ENCODE results near the gene FRMD6.
"Not testable (repeated sequence)": the region's sequence is repeated elsewhere in the genome, so short reads cannot be mapped to it uniquely, and the experiment has no call there.

FRMD6 gene

GRCh38 chr14:51630987-51631386 lies 20.7 kb upstream of the FRMD6 start:
- DNase-seq: no peak

- DNase-seq: not testable (repeated sequence)
Measured at GRCh38 chr14:51633298-51633697, 18.4 kb upstream of the FRMD6 start.

DNA sequence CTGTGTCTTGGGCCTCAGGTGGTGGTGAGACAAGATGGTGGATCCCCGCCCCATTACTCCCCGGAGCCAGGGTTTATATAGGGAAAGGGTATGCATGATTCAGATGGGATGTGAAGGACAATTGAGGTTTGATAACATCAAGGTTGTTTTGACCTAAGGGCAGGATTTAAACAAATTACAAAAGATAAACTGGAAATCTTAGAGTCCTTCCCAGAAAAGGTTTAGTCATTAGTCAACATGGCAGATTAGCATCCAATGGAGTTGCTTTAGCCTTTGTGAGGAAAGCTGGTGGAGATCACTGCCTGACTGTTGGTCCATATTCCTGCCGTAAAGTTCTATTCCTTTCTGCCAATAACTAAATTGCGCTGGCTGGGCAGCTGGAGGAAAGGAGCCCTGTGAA lies 15.6 kb upstream of the FRMD6 start:
- DNase-seq: no peak

DNA sequence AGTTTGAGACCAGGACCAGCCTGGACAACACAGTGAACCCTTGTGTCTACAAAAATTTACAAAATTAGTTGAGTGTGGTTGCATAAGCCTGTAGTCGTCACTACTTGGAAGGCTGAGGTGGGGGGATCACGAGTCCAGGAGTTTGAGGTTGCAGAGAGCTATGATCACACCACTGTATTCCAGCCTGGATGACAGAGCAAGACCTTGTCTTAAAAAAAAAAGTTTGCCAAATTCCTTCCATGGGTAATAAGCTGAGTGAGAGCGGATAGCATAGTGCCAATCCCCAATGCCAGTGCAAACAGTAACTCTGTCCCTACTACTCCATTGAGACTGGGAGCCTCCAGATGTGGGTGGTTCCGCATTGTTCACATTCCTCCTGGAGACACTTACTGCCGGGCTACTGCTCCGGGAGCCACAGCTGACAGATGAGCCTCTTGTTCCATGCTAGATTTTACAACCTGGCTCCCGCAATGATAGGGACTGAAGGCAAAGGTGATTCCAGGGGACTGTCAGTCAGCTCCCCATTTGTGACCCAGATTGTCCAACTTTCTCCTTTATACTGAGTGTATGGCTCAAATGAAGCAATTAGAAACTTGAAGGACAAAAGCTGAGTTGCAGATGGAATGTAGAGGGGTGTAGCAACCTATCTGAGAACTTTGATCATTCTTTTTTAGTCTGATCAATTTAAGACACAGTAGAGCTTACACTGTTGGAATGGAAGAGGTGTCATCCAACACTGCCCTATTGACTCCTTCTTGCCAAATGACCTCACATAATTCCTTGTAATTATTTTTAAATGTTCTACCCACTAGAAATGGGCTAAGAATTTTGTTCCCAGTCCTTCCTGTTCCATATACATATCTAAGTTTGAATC lies 13.4 kb upstream of the FRMD6 start:
- no peak for DNase-seq

DNA sequence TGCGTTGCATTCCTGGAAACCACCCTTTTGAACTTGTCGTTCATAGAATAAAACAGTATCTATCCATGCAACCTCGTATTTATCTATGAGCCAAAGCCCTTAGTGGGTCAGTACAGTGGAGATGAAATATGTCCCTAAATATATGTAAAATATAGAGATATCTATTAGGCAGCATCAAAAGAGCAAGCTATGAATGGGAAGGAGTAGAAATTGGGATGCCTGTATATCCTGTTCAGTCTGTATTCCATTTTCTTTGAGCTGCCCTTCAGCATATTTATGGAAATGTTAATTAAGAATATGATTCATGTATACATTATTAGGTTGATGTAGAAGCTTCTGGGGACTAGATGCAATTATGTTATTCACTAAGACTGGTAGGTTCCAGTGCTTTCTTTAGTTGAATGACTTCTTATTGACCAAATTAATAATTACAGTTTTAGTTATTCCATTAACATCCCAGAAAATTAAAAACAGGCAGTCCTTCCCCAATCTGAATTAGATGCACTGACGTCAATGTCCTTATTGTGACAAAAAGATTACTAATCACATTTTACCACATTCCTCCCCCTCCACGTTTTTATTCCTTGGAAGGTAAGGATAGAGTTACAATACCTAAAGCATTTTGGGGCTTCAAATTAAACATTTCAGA lies 11.9 kb upstream of the FRMD6 start:
- DNase-seq: no peak

DNA sequence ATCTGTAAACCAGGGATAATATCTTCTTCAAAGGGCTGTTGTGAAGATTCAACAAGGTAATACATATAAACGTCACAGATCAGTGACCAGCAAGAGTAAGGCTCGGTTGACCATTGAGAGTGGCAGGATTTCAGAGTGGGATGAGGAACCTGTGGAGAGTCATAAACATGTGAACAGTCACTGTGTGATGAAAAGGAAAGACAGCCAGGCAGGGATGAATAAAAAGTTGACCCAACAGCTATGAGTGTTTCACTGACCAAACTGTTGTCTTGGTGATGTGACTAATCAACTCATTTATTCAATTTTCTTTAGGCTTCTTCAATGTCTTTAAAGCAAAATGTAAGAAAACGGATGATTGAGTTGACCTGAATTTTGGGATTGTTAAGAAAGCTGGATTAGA lies 8.6 kb upstream of the FRMD6 start:
- DNase-seq: no peak

DNA sequence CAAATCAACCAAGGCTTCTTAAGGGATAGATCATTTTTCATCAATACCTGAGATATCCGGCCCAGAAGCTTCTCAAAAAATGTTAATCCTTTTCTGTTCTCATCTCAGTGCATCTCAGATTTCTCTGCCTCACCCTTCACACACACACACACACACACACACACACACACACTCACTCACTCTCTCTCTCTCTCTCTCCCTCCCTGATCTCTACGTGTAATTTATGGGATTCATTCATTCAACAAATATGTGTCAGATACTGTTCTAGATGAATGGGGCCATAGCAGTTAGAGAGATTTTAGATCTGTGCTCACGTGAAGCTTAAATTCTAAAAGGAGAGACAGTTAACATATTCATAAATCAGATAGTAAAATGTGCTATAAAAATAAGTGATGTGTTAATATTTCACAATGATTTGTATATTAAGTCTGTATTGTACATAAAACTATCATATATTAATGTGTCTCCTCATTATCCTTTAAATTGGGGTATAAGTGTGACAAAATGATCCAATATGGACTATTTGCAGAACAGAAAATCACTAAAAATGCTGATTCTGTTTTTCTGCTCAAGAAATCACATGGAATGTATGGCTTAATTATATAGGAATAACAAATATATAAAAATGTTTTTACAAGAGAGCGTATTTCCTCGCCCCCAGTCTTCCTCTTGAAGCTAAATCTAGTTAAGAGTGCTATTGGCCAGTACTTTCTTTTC lies 7.3 kb upstream of the FRMD6 start:
- DNase-seq: no peak

- no peak for DNase-seq
Measured at GRCh38 chr14:51648296-51648695, 3.4 kb upstream of the FRMD6 start.

GRCh38 chr14:51650716-51651387 lies 858 bp upstream of the FRMD6 start:
- no peak for DNase-seq

GRCh38 chr14:51652168-51653078 lies 713 bp downstream of the FRMD6 start:
- peak; percentile 21 for DNase-seq

DNA sequence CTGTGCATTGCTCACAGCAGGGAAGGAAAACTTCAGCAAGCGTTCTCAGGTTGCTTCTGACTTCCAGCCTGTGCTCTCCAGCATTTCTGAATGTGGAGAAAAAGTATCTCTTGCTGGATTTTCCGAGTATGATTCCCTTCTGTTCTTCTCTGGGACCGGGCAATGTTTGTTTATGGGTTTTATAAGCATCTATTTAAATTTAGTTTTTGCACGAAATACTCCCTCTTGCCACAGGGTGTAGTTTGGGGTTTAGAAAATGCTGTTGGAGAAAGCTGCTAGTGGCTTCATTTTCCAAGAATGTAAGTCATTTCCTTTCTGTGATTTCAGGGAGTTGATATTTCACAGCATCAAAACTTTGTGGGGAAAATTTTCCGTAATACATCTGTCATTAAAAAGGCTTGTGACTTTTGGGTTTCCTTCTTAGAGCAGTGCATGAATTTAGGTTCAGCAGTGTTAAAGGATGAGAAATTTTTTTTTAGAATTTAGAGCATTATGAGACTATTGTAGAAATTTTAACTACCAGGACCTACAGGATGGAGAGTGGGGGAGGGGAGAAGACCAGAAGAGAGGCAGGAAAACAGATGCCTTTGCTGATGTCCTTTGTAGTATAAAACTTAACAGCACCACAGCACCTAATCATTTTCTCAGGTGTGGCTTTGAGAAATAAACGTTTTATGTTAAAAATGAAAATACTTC lies 1.5 kb downstream of the FRMD6 start:
- no peak for DNase-seq

DNA sequence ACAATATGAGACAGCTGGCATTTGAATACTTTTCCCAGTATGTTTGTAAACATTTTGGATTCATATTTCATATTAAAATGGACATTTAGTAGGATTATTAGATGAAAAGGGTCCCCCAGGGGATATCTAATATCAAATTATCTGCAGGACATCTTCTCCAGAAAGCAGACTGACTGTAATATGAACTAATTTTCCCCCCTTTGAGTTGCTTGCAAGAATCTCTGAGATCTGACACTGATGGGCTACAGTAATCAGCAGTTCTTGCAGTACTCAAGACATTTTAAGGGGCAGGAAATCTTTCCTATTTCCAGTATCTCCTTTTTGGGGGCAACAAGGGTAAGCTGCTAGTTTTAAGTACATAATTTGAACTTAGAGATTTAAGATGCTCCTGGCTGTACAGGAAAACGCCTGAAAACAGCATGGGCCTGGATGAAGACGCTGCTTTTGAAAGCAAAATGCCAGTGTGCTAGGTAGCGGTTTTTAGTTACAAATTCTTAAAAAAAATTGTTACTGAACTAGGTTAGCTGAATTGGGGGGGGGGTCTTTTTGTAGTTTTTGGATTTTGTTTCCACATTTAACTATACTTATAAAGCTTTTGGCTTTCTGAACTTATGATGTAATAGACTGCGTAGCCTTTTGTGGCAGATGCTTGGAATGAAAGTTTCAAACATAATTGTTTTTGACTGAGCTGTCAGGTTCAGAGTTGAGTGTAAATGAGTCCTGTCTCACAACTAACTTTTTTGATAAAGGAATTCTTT lies 2.2 kb downstream of the FRMD6 start:
- no peak for DNase-seq

- no peak for DNase-seq
Measured at GRCh38 chr14:51654533-51654845, 2.8 kb downstream of the FRMD6 start.

DNA sequence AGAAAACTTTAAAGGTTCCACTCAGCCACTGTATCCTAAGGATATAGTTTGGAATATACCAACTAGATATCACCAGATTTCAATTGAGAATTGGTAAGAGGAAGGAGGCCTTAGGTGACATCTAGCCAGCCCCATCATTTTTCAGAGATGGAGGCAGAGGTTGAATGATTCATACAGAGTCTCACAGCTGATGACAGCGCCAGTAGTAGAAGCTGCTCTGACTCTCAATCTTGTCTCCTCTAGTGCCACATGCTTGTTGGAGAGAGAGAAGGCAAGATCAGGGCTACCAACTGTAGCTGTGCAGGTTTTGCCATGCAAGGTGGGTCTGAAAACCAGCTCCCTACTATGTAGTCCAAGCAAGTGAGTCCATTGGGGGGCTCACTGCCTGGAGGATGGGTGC lies 6.1 kb downstream of the FRMD6 start:
- DNase-seq: no peak

DNA sequence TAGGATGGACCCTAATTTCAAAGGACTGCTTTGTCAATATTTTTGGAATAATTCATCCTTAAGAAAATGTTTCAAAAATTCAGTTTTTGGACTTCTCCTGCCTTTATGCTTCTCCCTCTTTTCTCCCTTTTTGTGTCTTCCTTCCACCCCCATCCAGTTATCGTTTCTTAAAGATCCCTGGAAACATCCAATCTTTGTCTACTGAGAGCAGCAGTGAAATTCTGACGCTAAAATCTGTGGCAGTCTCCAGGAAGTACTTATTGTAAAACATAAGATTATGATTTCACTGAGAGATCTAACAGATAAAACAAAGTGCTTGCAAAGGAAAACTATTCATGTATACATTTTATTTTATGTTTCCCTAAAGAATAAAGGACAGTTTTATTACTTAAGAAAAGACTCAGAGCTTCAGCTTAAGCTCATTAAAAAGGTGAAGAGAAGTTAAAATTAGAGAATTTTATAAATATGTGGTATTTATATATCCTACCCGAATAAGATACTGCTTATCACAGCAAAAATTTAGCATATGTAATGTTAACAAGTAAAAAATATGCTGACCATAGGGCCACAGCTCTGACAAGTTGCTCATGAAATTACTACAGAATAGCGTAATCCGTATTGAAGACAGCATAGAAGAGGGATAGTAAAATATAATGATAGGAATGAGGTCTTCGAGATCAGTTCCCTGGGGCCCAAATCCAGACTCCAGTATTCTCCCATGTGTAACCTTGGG lies 6.9 kb downstream of the FRMD6 start:
- no peak for DNase-seq

- DNase-seq: no peak
Measured at GRCh38 chr14:51660741-51661140, 9.0 kb downstream of the FRMD6 start.

- no peak for DNase-seq
Measured at GRCh38 chr14:51661504-51661903, 9.8 kb downstream of the FRMD6 start.

DNA sequence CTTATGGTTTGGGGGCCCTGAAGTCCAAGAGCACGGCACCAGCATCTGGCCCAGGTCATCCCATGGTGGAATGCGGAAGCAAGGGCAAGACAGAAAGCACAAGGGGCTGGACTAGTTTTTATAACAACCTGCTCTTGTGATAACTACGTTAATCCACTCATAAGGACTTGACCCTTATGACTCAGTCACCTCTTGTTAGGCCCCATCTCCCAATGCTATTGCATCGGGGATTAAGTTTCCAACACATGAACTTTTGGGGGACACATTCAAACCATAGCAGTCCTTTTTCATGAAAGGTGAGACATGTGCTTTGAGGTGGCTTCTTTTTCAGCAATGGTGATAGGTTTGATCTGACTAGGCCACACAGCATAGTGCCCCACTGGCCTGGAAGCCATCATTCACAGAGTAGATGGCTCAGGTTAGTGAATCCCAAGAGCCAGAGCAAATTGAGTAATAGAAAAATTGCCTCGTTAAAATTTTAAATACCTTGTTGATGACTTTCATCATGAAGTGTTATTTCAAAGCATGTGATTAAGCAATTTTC lies 12.1 kb downstream of the FRMD6 start:
- no peak for DNase-seq

DNA sequence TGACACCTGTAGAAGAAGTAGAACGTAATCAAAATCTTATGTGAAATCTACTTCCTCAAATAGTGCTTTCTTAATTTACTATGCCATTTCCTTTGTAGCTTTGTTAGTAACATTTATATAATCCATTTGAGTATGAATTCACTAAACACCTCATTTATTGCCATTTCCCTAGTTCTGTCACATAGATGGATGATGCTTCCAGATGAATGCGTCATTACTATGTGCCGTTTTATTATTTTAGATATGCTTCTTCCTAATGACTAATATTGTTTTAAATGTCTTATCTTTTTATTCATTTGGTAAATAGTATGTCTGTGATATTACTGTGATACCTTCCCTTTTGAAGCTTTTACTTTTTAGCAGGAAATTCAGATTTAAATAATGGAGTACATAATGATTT lies 14.4 kb downstream of the FRMD6 start:
- DNase-seq: no peak

- no peak for DNase-seq
Measured at GRCh38 chr14:51666826-51667225, 15.1 kb downstream of the FRMD6 start.

Data from T-helper 9 cell (primary cell).